ENCODE measurements around the gene TDRKH. TPM values are rescaled to one million over a fixed set of nuclear protein-coding genes. Genes with fewer than 3 reads are reported as not detected.
"Not testable (repeated sequence)": the region's sequence is repeated elsewhere in the genome, so short reads cannot be mapped to it uniquely, and the experiment has no call there.

Gene TDRKH
- total RNA-seq, 1 donor from 2014 or later = 21.9 TPM

DNA sequence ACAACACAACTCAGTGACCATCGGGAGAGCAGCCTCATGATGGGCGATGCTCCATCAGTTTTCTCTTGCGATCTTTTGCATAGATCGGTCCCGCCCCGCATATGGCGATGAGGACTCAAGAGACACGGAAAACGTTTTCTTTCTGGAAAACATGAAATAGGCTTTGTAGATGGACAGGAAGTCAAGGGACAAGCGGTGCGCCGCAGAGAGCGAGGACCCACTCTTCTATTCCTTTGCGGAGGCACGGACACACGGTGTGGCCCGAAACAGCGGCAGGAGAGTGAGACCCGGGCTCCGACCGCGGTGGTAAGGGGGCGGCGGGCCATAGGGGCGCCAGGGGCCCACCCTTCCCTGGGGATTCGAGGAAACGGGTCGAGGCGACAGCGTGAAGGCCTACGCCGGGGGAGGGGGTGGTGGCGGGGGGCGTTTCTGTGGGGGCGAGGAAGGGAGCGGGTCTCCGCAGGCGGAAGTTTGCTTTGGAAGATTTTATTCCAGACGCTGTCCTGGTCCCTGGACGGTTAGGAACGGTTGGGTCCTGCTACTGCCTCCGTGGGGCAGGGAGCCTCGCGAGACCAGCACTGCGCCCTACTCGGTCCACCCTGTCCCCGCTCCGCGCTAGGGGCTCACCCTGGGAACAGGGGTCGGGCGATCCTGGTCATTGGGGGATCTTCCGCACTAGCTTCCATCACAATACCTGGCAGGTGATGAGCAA is 796 bp upstream of the TDRKH start:
- Mint-ChIP-seq H3K27me3 (ENCODE audit: low read depth) (no peaks in the 10 kb centered on the region), H3K9me3 (no peaks in the 10 kb centered on the region), H3K36me3 (ENCODE audit: low read depth) (no peaks in the 10 kb centered on the region), H3K4me1 (peaks cover 30% of the 10 kb centered on the region), H3K4me3 (peak overlapping the region; percentile 95), H3K27ac (ENCODE audit: unreplicated experiment) (peak overlapping the region; percentile 97)
- TF ChIP-seq, protein P1, sequence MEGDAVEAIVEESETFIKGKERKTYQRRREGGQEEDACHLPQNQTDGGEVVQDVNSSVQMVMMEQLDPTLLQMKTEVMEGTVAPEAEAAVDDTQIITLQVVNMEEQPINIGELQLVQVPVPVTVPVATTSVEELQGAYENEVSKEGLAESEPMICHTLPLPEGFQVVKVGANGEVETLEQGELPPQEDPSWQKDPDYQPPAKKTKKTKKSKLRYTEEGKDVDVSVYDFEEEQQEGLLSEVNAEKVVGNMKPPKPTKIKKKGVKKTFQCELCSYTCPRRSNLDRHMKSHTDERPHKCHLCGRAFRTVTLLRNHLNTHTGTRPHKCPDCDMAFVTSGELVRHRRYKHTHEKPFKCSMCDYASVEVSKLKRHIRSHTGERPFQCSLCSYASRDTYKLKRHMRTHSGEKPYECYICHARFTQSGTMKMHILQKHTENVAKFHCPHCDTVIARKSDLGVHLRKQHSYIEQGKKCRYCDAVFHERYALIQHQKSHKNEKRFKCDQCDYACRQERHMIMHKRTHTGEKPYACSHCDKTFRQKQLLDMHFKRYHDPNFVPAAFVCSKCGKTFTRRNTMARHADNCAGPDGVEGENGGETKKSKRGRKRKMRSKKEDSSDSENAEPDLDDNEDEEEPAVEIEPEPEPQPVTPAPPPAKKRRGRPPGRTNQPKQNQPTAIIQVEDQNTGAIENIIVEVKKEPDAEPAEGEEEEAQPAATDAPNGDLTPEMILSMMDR (conservative IDR thresholded peaks at IDR 0.05) = no peak
- DNase-seq (ENCODE audit: low read depth, low spot score) = peak; percentile 9

DNA sequence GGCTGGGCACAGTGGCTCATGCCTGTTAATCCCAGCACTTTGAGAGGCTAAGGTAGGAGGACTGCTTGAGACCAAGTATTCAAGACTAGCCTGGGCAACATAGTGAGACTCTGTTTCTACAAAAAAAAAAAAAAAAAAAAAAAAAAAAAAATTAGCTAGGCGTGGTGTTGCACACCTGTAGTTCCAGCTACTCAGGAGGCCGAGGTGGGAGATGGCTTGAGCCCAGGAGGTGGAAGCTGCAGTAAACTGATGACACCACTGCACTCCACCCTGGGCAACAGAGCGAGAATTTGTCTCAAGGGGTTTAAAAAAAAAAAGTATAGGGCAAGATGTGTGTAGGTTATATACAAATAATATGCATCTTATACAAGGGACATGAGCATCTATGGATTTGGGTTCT is 2.6 kb downstream of the TDRKH start:
- TF ChIP-seq, protein P1 (conservative IDR thresholded peaks at IDR 0.05) = no peak
- Mint-ChIP-seq H3K4me1 (peaks cover 30% of the 10 kb centered on the region), H3K27ac (ENCODE audit: unreplicated experiment) (no peak overlapping the region), H3K36me3 (ENCODE audit: low read depth) (no peaks in the 10 kb centered on the region), H3K4me3 (no peak overlapping the region), H3K27me3 (ENCODE audit: low read depth) (no peaks in the 10 kb centered on the region), H3K9me3 (no peaks in the 10 kb centered on the region)
- DNase-seq (ENCODE audit: low read depth, low spot score) = no peak

DNA sequence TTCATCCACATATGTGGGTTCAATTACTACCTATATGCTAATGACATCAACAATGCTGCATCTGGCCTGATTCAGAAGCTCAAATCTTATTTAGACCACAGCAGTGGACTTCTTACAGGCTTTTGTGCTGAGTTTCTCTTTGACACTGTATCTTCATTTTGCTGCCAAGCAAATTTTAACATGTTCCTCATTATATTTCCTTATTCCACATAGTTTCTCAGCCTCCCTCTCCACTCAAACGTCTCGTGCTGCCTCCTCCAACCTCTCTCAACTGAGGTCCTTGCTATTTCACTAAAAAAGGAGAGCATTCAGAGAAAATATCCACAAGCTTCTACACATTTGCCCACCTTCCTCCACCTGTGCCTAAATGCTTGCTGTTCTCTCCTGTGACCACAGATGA is 6.5 kb downstream of the TDRKH start:
- Mint-ChIP-seq H3K36me3 (ENCODE audit: low read depth) (peaks cover 3% of the 10 kb centered on the region), H3K4me1 (peaks cover 2% of the 10 kb centered on the region), H3K9me3 (no peaks in the 10 kb centered on the region), H3K27me3 (ENCODE audit: low read depth) (no peaks in the 10 kb centered on the region), H3K27ac (ENCODE audit: unreplicated experiment) (no peak overlapping the region), H3K4me3 (no peak overlapping the region)
- DNase-seq (ENCODE audit: low read depth, low spot score) = no peak
- TF ChIP-seq, protein P1 (conservative IDR thresholded peaks at IDR 0.05) = no peak

DNA sequence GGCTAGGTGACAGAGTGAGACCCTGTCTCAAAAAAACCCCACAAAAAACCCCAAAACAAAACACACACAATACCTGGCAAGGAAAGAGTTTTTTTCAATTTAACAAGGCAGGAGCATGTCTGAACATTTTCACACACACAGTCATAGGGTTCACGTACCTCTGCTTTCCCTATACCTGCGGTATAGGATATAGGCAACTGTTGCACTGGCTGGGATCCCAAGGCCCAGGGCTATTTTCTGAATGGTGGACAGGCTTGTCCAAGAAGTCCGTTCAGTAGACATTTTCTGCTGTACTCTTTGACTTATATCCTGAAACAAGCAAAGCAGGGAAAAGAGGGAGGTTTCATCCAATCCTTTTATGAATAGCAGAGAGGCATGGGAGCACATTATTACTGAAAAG is 7.6 kb downstream of the TDRKH start:
- H3K36me3 Mint-ChIP-seq (ENCODE audit: low read depth) = peaks cover 3% of the 10 kb centered on the region

DNA sequence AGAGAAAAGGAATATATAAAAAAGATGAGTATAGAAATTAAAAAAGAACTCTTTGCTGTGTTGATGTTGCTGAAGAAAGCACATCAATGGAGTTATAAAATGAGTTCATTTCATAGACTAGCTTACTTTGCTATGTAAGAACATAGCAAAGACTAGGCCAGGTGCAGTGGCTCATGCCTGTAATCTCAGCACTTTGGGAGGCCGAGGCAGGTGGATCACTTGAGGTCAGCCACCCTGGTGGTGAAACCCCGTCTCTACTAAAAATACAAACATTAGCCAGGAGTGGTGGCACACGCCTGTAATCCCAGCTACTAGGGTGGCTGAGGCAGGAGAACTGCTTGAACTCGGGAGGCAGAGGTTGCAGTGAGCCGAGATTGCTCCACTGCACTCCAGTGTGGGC is 8.3 kb downstream of the TDRKH start:
- DNase-seq (ENCODE audit: low read depth, low spot score); H3K9me3 Mint-ChIP-seq; H3K27me3 Mint-ChIP-seq (ENCODE audit: low read depth); H3K36me3 Mint-ChIP-seq (ENCODE audit: low read depth); H3K4me1 Mint-ChIP-seq; H3K4me3 Mint-ChIP-seq; H3K27ac Mint-ChIP-seq (ENCODE audit: unreplicated experiment): not testable (repeated sequence)

More for the DNA sequence above, 7.6 kb downstream of the TDRKH start:
- Mint-ChIP-seq H3K4me1 (no peaks in the 10 kb centered on the region), H3K27ac (ENCODE audit: unreplicated experiment) (no peak overlapping the region), H3K27me3 (ENCODE audit: low read depth) (no peaks in the 10 kb centered on the region), H3K4me3 (no peak overlapping the region), H3K9me3 (no peaks in the 10 kb centered on the region)
- no peak for DNase-seq (ENCODE audit: low read depth, low spot score)
- TF ChIP-seq, protein P1 (conservative IDR thresholded peaks at IDR 0.05) = no peak

DNA sequence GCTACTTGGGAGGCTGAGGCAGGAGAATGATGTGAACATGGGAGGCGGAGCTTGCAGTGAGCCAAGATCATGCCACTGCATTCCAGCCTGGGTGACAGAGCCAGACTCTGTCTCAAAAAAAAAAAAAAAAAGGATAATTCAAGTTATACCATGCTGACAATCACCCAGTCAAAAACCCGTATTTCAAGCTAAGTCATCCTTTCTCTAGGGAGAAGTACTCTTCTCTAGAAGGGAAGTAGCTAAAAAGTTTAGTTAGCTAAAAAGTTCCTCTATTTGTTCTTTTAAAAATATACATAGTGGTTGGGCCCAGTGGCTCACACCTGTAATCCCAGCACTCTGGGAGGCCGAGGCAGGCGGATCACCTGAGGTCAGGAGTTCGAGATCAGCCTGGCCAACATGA is 9.6 kb downstream of the TDRKH start:
- H3K4me1 Mint-ChIP-seq; H3K9me3 Mint-ChIP-seq; DNase-seq (ENCODE audit: low read depth, low spot score); H3K27ac Mint-ChIP-seq (ENCODE audit: unreplicated experiment); H3K27me3 Mint-ChIP-seq (ENCODE audit: low read depth); H3K4me3 Mint-ChIP-seq: not testable (repeated sequence)
- H3K36me3 Mint-ChIP-seq (ENCODE audit: low read depth) = peaks cover 15% of the 10 kb centered on the region

Data from neural crest cell (in vitro differentiated cells).